ENCODE measurements around the gene REPIN1.

GRCh38 chr7:150411606-150412005 lies 43.0 kb downstream of the REPIN1 start:
- TF ChIP-seq CTCF (IDR thresholded peaks at IDR 0.05; ENCODE audit: poor library complexity) (no peak), EZH2 (IDR thresholded peaks at IDR 0.05; ENCODE audit: borderline replicate concordance) (no peak)
